Measurements from ENCODE around the gene RPAP3.

- TF ChIP-seq POLR2AphosphoS5 (IDR thresholded peaks at IDR 0.05) (no peak), CTCF (IDR thresholded peaks at IDR 0.05 in 8 of 11, conservative IDR thresholded peaks at IDR 0.05 in 3 of 11) (no peak)
These were observed 11.2 kb upstream of the RPAP3 start for GRCh38 chr12:47717046-47717442.

All from spleen (tissue), 7 donors.